Right lobe of liver (tissue), 4 donors: ENCODE data around the gene PLAA.

Source experiments
- POLR2A ChIP-seq: fragments of 450-650 bp; IDR thresholded peaks from one replicate; pipeline ENCODE4 v1.6.1; 2017; ENCODE audit warnings: antibody characterized with exemption, mild to moderate bottlenecking
- TF ChIP-seq, protein P1 (sequence below), 4 donors: fragments of 200-600 bp in 3 of 4; fragments of 450-650 bp in 1 of 4; IDR thresholded peaks; one replicate each; pipeline versions ENCODE4 v1.5.1 to v1.8.0; 2016 to 2022; ENCODE audit warnings: antibody characterized with exemption in 4 of 4, mild to moderate bottlenecking in 2 of 4
- donor health status: DM: no; HTN: no; CAD: no.
- donor health status: DM: no; HTN: no; CAD: no.
- donor health status: DM: no; HTN: yes; CAD: no.

DNA sequence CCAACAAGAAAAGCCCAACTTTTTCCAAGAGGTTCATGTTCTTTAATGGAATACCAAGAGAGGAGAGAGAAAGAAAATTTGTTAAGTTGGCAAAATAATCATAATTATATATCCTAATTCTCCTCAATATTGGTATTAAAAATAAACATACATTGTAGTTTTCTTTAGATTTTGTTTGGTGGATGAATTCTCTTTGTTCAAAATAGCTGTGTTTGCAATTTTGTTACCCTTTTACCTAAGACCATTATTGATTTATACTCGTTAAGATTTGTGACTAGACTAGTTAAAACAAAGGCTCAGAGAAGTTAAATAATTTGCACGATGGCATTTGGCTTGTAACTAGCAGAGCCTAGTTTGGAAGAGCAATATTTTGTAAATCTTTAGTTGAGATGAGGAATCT is 48.8 kb upstream of the PLAA start:
- TF ChIP-seq, protein P1, sequence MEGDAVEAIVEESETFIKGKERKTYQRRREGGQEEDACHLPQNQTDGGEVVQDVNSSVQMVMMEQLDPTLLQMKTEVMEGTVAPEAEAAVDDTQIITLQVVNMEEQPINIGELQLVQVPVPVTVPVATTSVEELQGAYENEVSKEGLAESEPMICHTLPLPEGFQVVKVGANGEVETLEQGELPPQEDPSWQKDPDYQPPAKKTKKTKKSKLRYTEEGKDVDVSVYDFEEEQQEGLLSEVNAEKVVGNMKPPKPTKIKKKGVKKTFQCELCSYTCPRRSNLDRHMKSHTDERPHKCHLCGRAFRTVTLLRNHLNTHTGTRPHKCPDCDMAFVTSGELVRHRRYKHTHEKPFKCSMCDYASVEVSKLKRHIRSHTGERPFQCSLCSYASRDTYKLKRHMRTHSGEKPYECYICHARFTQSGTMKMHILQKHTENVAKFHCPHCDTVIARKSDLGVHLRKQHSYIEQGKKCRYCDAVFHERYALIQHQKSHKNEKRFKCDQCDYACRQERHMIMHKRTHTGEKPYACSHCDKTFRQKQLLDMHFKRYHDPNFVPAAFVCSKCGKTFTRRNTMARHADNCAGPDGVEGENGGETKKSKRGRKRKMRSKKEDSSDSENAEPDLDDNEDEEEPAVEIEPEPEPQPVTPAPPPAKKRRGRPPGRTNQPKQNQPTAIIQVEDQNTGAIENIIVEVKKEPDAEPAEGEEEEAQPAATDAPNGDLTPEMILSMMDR (IDR thresholded peaks at IDR 0.05), result no peak
- no peak for TF ChIP-seq POLR2A
